ENCODE results near the gene ZFAND3. TPM values are rescaled to one million over a fixed set of nuclear protein-coding genes. Genes with fewer than 3 reads are reported as not detected.

ZFAND3 gene
- polyA plus RNA-seq, 1 donor from 2014 or later: 19.7 TPM

GRCh38 chr6:38191418-38191817, 371.9 kb downstream of the ZFAND3 start:
- no peak overlapping the region for H3K9ac ChIP-seq (ENCODE audit: low read length)
- no peak for TF ChIP-seq TAF1 (IDR thresholded peaks at IDR 0.05; ENCODE audit: low read depth)
- no peak for TF ChIP-seq MXI1 (conservative IDR thresholded peaks at IDR 0.05; ENCODE audit: poor library complexity, severe bottlenecking)
- no peak for TF ChIP-seq POLR2AphosphoS5 (IDR thresholded peaks at IDR 0.05)
- TF ChIP-seq EZH2 (IDR thresholded peaks at IDR 0.05; ENCODE audit: borderline replicate concordance, insufficient read depth, low read length, poor library complexity, severe bottlenecking): no peak
- TF ChIP-seq SMC3 (conservative IDR thresholded peaks at IDR 0.05; ENCODE audit: poor library complexity): no peak
- no peak for TF ChIP-seq EP300 (conservative IDR thresholded peaks at IDR 0.05; ENCODE audit: poor library complexity, severe bottlenecking)
- TF ChIP-seq RAD21 (conservative IDR thresholded peaks at IDR 0.05): no peak
- H3K36me3 ChIP-seq (ENCODE audit: insufficient read depth, low read length): no peaks in the 10 kb centered on the region
- no peak overlapping the region for H3K4me2 ChIP-seq (ENCODE audit: low read length)
- H3K9me3 ChIP-seq (ENCODE audit: low read length): no peaks in the 10 kb centered on the region
- no peak overlapping the region for H3K4me3 ChIP-seq (ENCODE audit: low read length)
- no peak overlapping the region for H2AFZ ChIP-seq (ENCODE audit: low read depth, low read length)
- no peaks in the 10 kb centered on the region for H3K27me3 ChIP-seq (ENCODE audit: insufficient read depth, low read depth, low read length)
- no peaks in the 10 kb centered on the region for H3F3A ChIP-seq (ENCODE audit: insufficient read depth, low read length, poor library complexity, severe bottlenecking)
- H3K9me2 ChIP-seq (ENCODE audit: insufficient read depth, low read length): no peaks in the 10 kb centered on the region
- H4K20me1 ChIP-seq (ENCODE audit: insufficient read depth): no peaks in the 10 kb centered on the region
- no peaks in the 10 kb centered on the region for H3K79me2 ChIP-seq (replicated peaks; ENCODE audit: insufficient read depth, low read length)
- no peak overlapping the region for H3K27ac ChIP-seq (ENCODE audit: low read length)

GRCh38 chr6:38192011-38192410, 372.5 kb downstream of the ZFAND3 start:
- no peaks in the 10 kb centered on the region for H3K36me3 ChIP-seq (ENCODE audit: insufficient read depth, low read length)
- H3K79me2 ChIP-seq (replicated peaks; ENCODE audit: insufficient read depth, low read length): no peaks in the 10 kb centered on the region
- TF ChIP-seq RAD21 (conservative IDR thresholded peaks at IDR 0.05) (no peak), SMC3 (conservative IDR thresholded peaks at IDR 0.05; ENCODE audit: poor library complexity) (no peak), EP300 (conservative IDR thresholded peaks at IDR 0.05; ENCODE audit: poor library complexity, severe bottlenecking) (no peak), CTCF (IDR thresholded peaks at IDR 0.05; ENCODE audit: poor library complexity, severe bottlenecking) (no peak), EZH2 (IDR thresholded peaks at IDR 0.05; ENCODE audit: borderline replicate concordance, insufficient read depth, low read length, poor library complexity, severe bottlenecking) (no peak), TAF1 (IDR thresholded peaks at IDR 0.05; ENCODE audit: low read depth) (no peak), REST (IDR thresholded peaks at IDR 0.05; ENCODE audit: borderline replicate concordance) (no peak), POLR2AphosphoS5 (IDR thresholded peaks at IDR 0.05) (no peak), MXI1 (conservative IDR thresholded peaks at IDR 0.05; ENCODE audit: poor library complexity, severe bottlenecking) (no peak)
- H3K9me3 ChIP-seq (ENCODE audit: low read length): no peaks in the 10 kb centered on the region
- no peaks in the 10 kb centered on the region for H4K20me1 ChIP-seq (ENCODE audit: insufficient read depth)
- H2AFZ ChIP-seq (ENCODE audit: low read depth, low read length): no peak overlapping the region
- H3F3A ChIP-seq (ENCODE audit: insufficient read depth, low read length, poor library complexity, severe bottlenecking): no peaks in the 10 kb centered on the region
- H3K27me3 ChIP-seq (ENCODE audit: insufficient read depth, low read depth, low read length): no peaks in the 10 kb centered on the region
- no peaks in the 10 kb centered on the region for H3K9me2 ChIP-seq (ENCODE audit: insufficient read depth, low read length)
- H3K27ac ChIP-seq (ENCODE audit: low read length): no peak overlapping the region
- no peak overlapping the region for H3K4me3 ChIP-seq (ENCODE audit: low read length)
- H3K4me2 ChIP-seq (ENCODE audit: low read length): no peak overlapping the region
- H3K9ac ChIP-seq (ENCODE audit: low read length): no peak overlapping the region

Data from neural cell (in vitro differentiated cells).